Ascending aorta (tissue), 2 donors: ENCODE measurements around the gene NOTCH4. TPM values are rescaled to one million over a fixed set of nuclear protein-coding genes. Genes with fewer than 3 reads are reported as not detected.
"Not testable (repeated sequence)": the region's sequence is repeated elsewhere in the genome, so short reads cannot be mapped to it uniquely, and the experiment has no call there.

Experiments used
- DNase-seq, 2 donors: peaks; one replicate each; pipeline ENCODE4 v3.0.0-alpha.2; 2019; ENCODE audit warnings: low spot score in 2 of 2
- H3K27ac ChIP-seq, 2 donors: fragments of 200-600 bp; sonication (generic); one replicate each; pipeline ENCODE4 v1.5.1; 2016 to 2017; ENCODE audit warnings: mild to moderate bottlenecking in 1 of 2
- H3K27me3 ChIP-seq: fragments of 200-600 bp; sonication (generic); one replicate; pipeline ENCODE4 v1.5.1; 2017
- H3K36me3 ChIP-seq, 2 donors: fragments of 200-600 bp; sonication (generic); one replicate each; pipeline ENCODE4 v1.5.1; 2016
- H3K4me1 ChIP-seq, 2 donors: fragments of 200-600 bp; sonication (generic); one replicate each; pipeline ENCODE4 v1.5.1; 2016 to 2017; ENCODE audit warnings: mild to moderate bottlenecking in 1 of 2
- H3K4me3 ChIP-seq, 2 donors: fragments of 200-600 bp; sonication (generic); one replicate each; pipeline ENCODE4 v1.5.1; 2016 to 2017; ENCODE audit warnings: mild to moderate bottlenecking in 1 of 2
- H3K9me3 ChIP-seq, 2 donors: fragments of 200-600 bp; sonication (generic); one replicate each; pipeline ENCODE4 v1.5.1; 2016
- intact Hi-C: fragments of 100-400 bp; cut with DNase I; formaldehyde crosslinking; loops from one replicate; pipeline ENCODE4 v1.15.1; 2023
- total RNA-seq: library from RNA; depleted of rRNA; stranded (reverse); fragments of >200 nt; gene quantifications from one replicate; pipeline ENCODE4 v1.1.0, GENCODE V29; 2016
- TF ChIP-seq, protein P1 (sequence below), 3 experiments: fragments of 200-600 bp in 2 of 3; fragments of 450-650 bp in 1 of 3; sonication (generic) in 2 of 3; IDR thresholded peaks; one replicate each; pipeline ENCODE4 v1.5.1; 2016 to 2019; ENCODE audit warnings: antibody characterized with exemption in 3 of 3, mild to moderate bottlenecking in 1 of 3, moderate library complexity in 1 of 3

NOTCH4 gene
- total RNA-seq, 1 donor from 2014 or later: 198 TPM

GRCh38 chr6:32189069-32189741, 34.7 kb downstream of the NOTCH4 start:
- no peak for DNase-seq

GRCh38 chr6:32188381-32189068, 35.3 kb downstream of the NOTCH4 start:
- peaks cover 5 to 25% of the 10 kb centered on the region in 2 donors for H3K4me1 ChIP-seq
- peak overlapping the region; percentile 80 to 99 for H3K27ac ChIP-seq
- intact Hi-C loops: loop anchor here (10.0 kb wide), 1 partner anchor 644 kb away; the partner anchor contains the start of genes ATP6V1G2, DDX39B and NFKBIL1
- peaks cover 18 to 19% of the 10 kb centered on the region in 2 donors for H3K36me3 ChIP-seq
- no peaks in the 10 kb centered on the region for H3K27me3 ChIP-seq
- TF ChIP-seq, protein P1, sequence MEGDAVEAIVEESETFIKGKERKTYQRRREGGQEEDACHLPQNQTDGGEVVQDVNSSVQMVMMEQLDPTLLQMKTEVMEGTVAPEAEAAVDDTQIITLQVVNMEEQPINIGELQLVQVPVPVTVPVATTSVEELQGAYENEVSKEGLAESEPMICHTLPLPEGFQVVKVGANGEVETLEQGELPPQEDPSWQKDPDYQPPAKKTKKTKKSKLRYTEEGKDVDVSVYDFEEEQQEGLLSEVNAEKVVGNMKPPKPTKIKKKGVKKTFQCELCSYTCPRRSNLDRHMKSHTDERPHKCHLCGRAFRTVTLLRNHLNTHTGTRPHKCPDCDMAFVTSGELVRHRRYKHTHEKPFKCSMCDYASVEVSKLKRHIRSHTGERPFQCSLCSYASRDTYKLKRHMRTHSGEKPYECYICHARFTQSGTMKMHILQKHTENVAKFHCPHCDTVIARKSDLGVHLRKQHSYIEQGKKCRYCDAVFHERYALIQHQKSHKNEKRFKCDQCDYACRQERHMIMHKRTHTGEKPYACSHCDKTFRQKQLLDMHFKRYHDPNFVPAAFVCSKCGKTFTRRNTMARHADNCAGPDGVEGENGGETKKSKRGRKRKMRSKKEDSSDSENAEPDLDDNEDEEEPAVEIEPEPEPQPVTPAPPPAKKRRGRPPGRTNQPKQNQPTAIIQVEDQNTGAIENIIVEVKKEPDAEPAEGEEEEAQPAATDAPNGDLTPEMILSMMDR (IDR thresholded peaks at IDR 0.05): no peak
- H3K9me3 ChIP-seq: no peaks in the 10 kb centered on the region
- no peak for DNase-seq
- H3K4me3 ChIP-seq: peak overlapping the region; percentile 67 to 98

More at GRCh38 chr6:32189069-32189741, 34.7 kb downstream of the NOTCH4 start:
- Histone ChIP-seq H3K27me3 (no peaks in the 10 kb centered on the region), H3K9me3 (no peaks in the 10 kb centered on the region), H3K4me3 (peak overlapping the region; percentile 67 to 98), H3K27ac (peak overlapping the region; percentile 80 to 99), H3K36me3 (peaks cover 18 to 19% of the 10 kb centered on the region in 2 donors), H3K4me1 (peaks cover 5 to 25% of the 10 kb centered on the region in 2 donors)
- intact Hi-C loops: loop anchor here (10.0 kb wide), 1 partner anchor 644 kb away; the partner anchor contains the start of genes ATP6V1G2, DDX39B and NFKBIL1
- TF ChIP-seq, protein P1 (IDR thresholded peaks at IDR 0.05): no peak

DNA sequence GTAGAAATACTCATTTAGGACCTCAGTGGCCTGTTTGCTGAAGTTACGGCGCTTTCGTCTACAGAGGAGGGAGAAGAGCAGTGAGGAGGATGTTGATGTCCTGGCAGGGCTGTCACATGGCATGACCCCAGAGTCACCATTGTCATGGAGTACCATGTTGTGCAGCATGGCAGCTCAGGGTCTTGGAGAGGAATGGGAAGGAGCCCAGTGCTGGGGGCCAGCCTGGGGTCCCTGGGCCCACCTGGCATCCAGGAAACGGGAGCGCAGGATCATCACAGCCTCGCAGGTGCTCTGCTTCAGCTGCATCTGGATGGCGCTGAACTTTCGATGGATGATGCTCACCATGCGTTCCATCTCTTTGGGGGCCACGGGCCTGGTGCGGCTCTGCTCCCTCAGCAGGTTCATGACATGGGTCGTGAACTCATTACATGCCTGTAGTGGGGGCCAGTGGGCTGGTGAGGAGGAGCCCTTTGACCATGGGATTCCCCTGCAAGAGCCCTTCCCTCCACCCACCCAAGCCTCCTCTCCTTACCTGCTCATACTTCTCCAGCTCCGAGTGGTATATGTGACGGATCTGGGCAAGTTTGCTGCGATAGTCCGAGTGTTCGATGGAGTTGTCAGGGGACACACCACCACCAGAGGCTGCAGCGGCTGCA, 36.0 kb downstream of the NOTCH4 start:
- Histone ChIP-seq H3K4me1 (peaks cover 5 to 25% of the 10 kb centered on the region in 2 donors), H3K36me3 (peaks cover 19 to 24% of the 10 kb centered on the region in 2 donors), H3K27ac (peak overlapping the region; percentile 80 to 99), H3K4me3 (peak overlapping the region; percentile 67 to 98)
- H3K9me3 ChIP-seq, H3K27me3 ChIP-seq, DNase-seq: not testable (repeated sequence)
- intact Hi-C loops: loop anchor here (10.0 kb wide), 1 partner anchor 643 kb away; the partner anchor contains the start of genes ATP6V1G2, DDX39B and NFKBIL1

GRCh38 chr6:32187009-32187709, 36.7 kb downstream of the NOTCH4 start:
- TF ChIP-seq, protein P1 (IDR thresholded peaks at IDR 0.05): no peak
- no peak for DNase-seq
- peak overlapping the region; percentile 70 to 99 for H3K27ac ChIP-seq
- no peaks in the 10 kb centered on the region for H3K9me3 ChIP-seq
- H3K27me3 ChIP-seq: no peaks in the 10 kb centered on the region
- intact Hi-C loops: loop anchor here (10.0 kb wide), 1 partner anchor 642 kb away; the partner anchor contains the start of genes ATP6V1G2, DDX39B and NFKBIL1
- peaks cover 5 to 25% of the 10 kb centered on the region in 2 donors for H3K4me1 ChIP-seq
- no peak overlapping the region for H3K4me3 ChIP-seq
- H3K36me3 ChIP-seq: peaks cover 25 to 31% of the 10 kb centered on the region in 2 donors

DNA sequence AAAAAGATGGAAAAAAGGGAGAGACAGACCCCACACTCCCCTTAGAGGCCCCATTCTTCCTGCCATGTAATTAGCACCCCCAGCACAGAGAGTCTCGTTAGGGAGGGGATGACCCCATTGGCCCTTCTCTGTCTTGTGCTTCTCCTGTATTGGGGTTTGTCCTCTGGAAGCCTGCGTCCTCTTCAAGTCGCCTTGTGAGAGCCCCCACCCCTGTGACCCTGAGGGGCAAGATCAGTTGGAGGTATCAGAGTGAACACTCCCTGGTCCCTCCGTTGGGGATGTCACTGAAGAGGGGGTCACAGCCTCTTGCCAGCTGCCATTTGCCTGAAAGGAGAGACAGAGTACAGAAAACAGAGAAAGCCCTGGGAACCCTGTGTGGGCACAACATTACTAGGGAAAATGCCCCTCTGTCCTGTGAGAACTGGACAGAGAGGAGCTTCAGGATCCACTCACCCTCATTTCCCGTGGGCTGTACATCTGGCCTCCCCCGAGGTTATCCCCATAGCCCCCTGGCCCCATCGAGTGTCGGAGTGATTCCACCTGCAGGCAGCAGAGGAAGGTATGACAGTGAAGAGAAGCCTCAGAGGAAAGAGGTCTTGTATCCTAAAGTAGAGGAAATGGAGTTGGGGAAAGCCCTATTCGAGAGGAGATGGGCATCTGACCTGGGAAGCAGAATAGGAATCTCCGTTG, 37.6 kb downstream of the NOTCH4 start:
- not testable (repeated sequence) for H3K9me3 ChIP-seq, H3K27me3 ChIP-seq, DNase-seq, H3K4me3 ChIP-seq
- H3K27ac ChIP-seq: peak overlapping the region; percentile 70 to 99
- peaks cover 34% of the 10 kb centered on the region in 2 donors for H3K36me3 ChIP-seq
- H3K4me1 ChIP-seq: peaks cover 5 to 22% of the 10 kb centered on the region in 2 donors
- intact Hi-C loops: loop anchor here (10.0 kb wide), 1 partner anchor 641 kb away; the partner anchor contains the start of genes ATP6V1G2, DDX39B and NFKBIL1

GRCh38 chr6:32185681-32186131, 38.2 kb downstream of the NOTCH4 start:
- Histone ChIP-seq H3K27ac (peak overlapping the region; percentile 70 to 99), H3K36me3 (peaks cover 38 to 40% of the 10 kb centered on the region in 2 donors), H3K4me1 (peaks cover 2 to 16% of the 10 kb centered on the region in 2 donors)
- not testable (repeated sequence) for H3K4me3 ChIP-seq, H3K27me3 ChIP-seq, H3K9me3 ChIP-seq
- DNase-seq: peak; percentile 77 to 94
- intact Hi-C loops: loop anchor here (10.0 kb wide), 1 partner anchor 641 kb away; the partner anchor contains the start of genes ATP6V1G2, DDX39B and NFKBIL1
